H1 (cell line): ENCODE data around the gene OSBPL6. TPM values are rescaled to one million over a fixed set of nuclear protein-coding genes. Genes with fewer than 3 reads are reported as not detected.

Experiments used
- CTCF ChIA-PET: fragments of 300-600 bp; sonication (Branson Sonifier 250); formaldehyde crosslinking; loops from one replicate; lab custom pipeline; 2021; ENCODE audit not compliant: partially characterized antibody; lab: Charles Lee
- POLR2A ChIA-PET: fragments of 300-600 bp; sonication (Branson Sonifier 250); formaldehyde crosslinking; loops from one replicate; lab custom pipeline; 2021; ENCODE audit warnings: inconsistent platforms; ENCODE audit not compliant: partially characterized antibody; lab: Charles Lee
- DNase-seq, 2 experiments: peaks; one replicate each; pipeline versions ENCODE4 v3.0.0 to v3.0.0-alpha.2; 2010 to 2022; ENCODE audit warnings: low spot score in 2 of 2, low read depth in 1 of 2, mixed read lengths in 1 of 2
- FAIRE-seq: peaks from 2 replicates; lab custom pipeline; 2011; peaks lifted over from hg19 to GRCh38; lab: Jason Lieb, UNC
- H2AFZ ChIP-seq: 2 replicates; pipeline ENCODE4 v1.8.1; 2012; ENCODE audit warnings: low read length, inconsistent platforms
- H2AK5ac ChIP-seq: 2 replicates; pipeline ENCODE4 v1.6.1; 2013; ENCODE audit warnings: low read depth, low read length
- H2BK120ac ChIP-seq: replicated peaks from 2 replicates; pipeline ENCODE3; 2013; ENCODE audit warnings: low read depth, low read length, inconsistent platforms
- H2BK12ac ChIP-seq: 2 replicates; pipeline ENCODE4 v1.6.1; 2013; ENCODE audit warnings: low read depth, low read length
- H2BK15ac ChIP-seq: 2 replicates; pipeline ENCODE4 v1.6.1; 2013; ENCODE audit warnings: low read length
- H2BK20ac ChIP-seq: 2 replicates; pipeline ENCODE4 v1.6.1; 2013; ENCODE audit warnings: low read length
- H2BK5ac ChIP-seq: 2 replicates; pipeline ENCODE4 v1.6.1; 2013; ENCODE audit warnings: low read depth, low read length
- H3K14ac ChIP-seq: 2 replicates; pipeline ENCODE4 v1.6.1; 2013; ENCODE audit warnings: inconsistent platforms; ENCODE audit not compliant: insufficient read length
- H3K18ac ChIP-seq: 2 replicates; pipeline ENCODE4 v1.6.1; 2013; ENCODE audit warnings: low read length; ENCODE audit errors: extremely low read depth
- H3K23ac ChIP-seq: 2 replicates; pipeline ENCODE4 v1.6.1; 2013; ENCODE audit warnings: inconsistent platforms; ENCODE audit not compliant: insufficient read length
- H3K23me2 ChIP-seq: 2 replicates; pipeline ENCODE4 v1.6.1; 2013; ENCODE audit warnings: low read depth, low read length
- H3K27ac ChIP-seq: 2 replicates; pipeline ENCODE4 v1.6.1; 2011; ENCODE audit warnings: low read depth, low read length, inconsistent platforms
- H3K27me3 ChIP-seq, 4 experiments: replicated peaks in 1 of 4; 1 replicate in 1 of 4; 2 replicates in 3 of 4; pipeline versions ENCODE4 v1.6.1 to v1.8.1; 2011 to 2013; ENCODE audit warnings: low read length in 3 of 4, mild to moderate bottlenecking in 3 of 4, inconsistent platforms in 2 of 4, mixed read lengths in 2 of 4, moderate library complexity in 1 of 4; ENCODE audit not compliant: control insufficient read depth in 3 of 4, insufficient read depth in 3 of 4; ENCODE audit errors: extremely low read depth in 1 of 4
- H3K36me3 ChIP-seq, 4 experiments: 2 replicates each; pipeline versions ENCODE4 v1.6.1 to v1.8.1; 2011 to 2013; ENCODE audit warnings: mild to moderate bottlenecking in 4 of 4, low read length in 3 of 4, moderate library complexity in 2 of 4, control low read depth in 1 of 4, inconsistent platforms in 1 of 4; ENCODE audit not compliant: insufficient read depth in 4 of 4, control insufficient read depth in 2 of 4
- H3K4ac ChIP-seq: replicated peaks from 2 replicates; pipeline ENCODE3; 2013; ENCODE audit warnings: low read length, low read depth, mixed read lengths, inconsistent platforms; ENCODE audit not compliant: insufficient read length
- H3K4me1 ChIP-seq, 4 experiments: replicated peaks in 1 of 4; 1 replicate in 1 of 4; 2 replicates in 3 of 4; pipeline versions ENCODE4 v1.6.1 to v1.8.1; 2011 to 2013; ENCODE audit warnings: low read length in 3 of 4, inconsistent platforms in 2 of 4, mixed read lengths in 1 of 4; ENCODE audit not compliant: insufficient read depth in 4 of 4, control insufficient read depth in 3 of 4
- H3K4me2 ChIP-seq, 2 experiments: 2 replicates each; pipeline versions ENCODE4 v1.6.1 to v1.8.1; 2011 to 2013; ENCODE audit warnings: low read depth in 2 of 2, low read length in 2 of 2, control low read depth in 1 of 2, inconsistent platforms in 1 of 2, mild to moderate bottlenecking in 1 of 2; ENCODE audit not compliant: insufficient read depth in 1 of 2
- H3K4me3 ChIP-seq, 4 experiments: fragments of 200-600, 300-600 bp in 1 of 4; sonication (generic), shearing (Covaris generic), sonication (Bioruptor Twin) in 1 of 4; 2 replicates each; pipeline versions ENCODE4 v1.5.1 to v1.8.1; 2011 to 2016; ENCODE audit warnings: low read length in 4 of 4, low read depth in 3 of 4, control low read depth in 2 of 4, inconsistent platforms in 2 of 4, mild to moderate bottlenecking in 2 of 4, mixed read lengths in 1 of 4, moderate library complexity in 1 of 4; ENCODE audit not compliant: insufficient read depth in 2 of 4; ENCODE audit errors: extremely low read depth in 1 of 4
- H3K56ac ChIP-seq: replicated peaks from 2 replicates; pipeline ENCODE3; 2013; ENCODE audit warnings: low read depth, mild to moderate bottlenecking, mixed read lengths, low read length, inconsistent platforms; ENCODE audit not compliant: insufficient read length
- H3K79me1 ChIP-seq: 2 replicates; pipeline ENCODE4 v1.6.1; 2013; ENCODE audit warnings: low read depth, low read length, control low read depth
- H3K79me2 ChIP-seq, 2 experiments: 2 replicates each; pipeline versions ENCODE4 v1.6.1 to v1.8.1; 2012 to 2013; ENCODE audit warnings: low read length in 2 of 2, mild to moderate bottlenecking in 2 of 2, inconsistent platforms in 1 of 2; ENCODE audit not compliant: insufficient read depth in 2 of 2, control insufficient read depth in 1 of 2
- H3K9ac ChIP-seq, 4 experiments: replicated peaks in 1 of 4; 1 replicate in 1 of 4; 2 replicates in 3 of 4; pipeline versions ENCODE4 v1.6.1 to v1.8.1; 2011 to 2013; ENCODE audit warnings: low read depth in 3 of 4, low read length in 3 of 4, control low read depth in 2 of 4, mild to moderate bottlenecking in 2 of 4, moderate library complexity in 2 of 4, inconsistent platforms in 1 of 4; ENCODE audit errors: extremely low read depth in 1 of 4
- H3K9me3 ChIP-seq, 2 experiments: 2 replicates each; pipeline versions ENCODE4 v1.6.1 to v1.8.1; 2012 to 2013; ENCODE audit warnings: mild to moderate bottlenecking in 2 of 2, moderate library complexity in 2 of 2, control low read depth in 1 of 2, inconsistent platforms in 1 of 2, low read depth in 1 of 2, low read length in 1 of 2, mixed read lengths in 1 of 2; ENCODE audit not compliant: insufficient read depth in 2 of 2
- H4K20me1 ChIP-seq, 2 experiments: replicated peaks in 1 of 2; 2 replicates each; pipeline versions ENCODE3 to v1.8.1; 2011 to 2013; ENCODE audit warnings: inconsistent platforms in 2 of 2, low read length in 2 of 2, mild to moderate bottlenecking in 1 of 2; ENCODE audit not compliant: insufficient read depth in 2 of 2, control insufficient read depth in 1 of 2
- H4K5ac ChIP-seq: 2 replicates; pipeline ENCODE4 v1.6.1; 2013; ENCODE audit warnings: low read length, low read depth, mixed read lengths, inconsistent platforms; ENCODE audit not compliant: insufficient read length
- H4K8ac ChIP-seq: 2 replicates; pipeline ENCODE4 v1.8.0; 2013; ENCODE audit warnings: mild to moderate bottlenecking, moderate library complexity, low read length, inconsistent platforms; ENCODE audit not compliant: insufficient read depth; ENCODE audit errors: extremely low read depth
- H4K91ac ChIP-seq: replicated peaks from 2 replicates; pipeline ENCODE3; 2013; ENCODE audit warnings: low read length, mixed read lengths, inconsistent platforms; ENCODE audit not compliant: insufficient read length
- CEBPB ChIP-seq: IDR thresholded peaks from 2 replicates; pipeline ENCODE4 v1.6.1; 2012; ENCODE audit warnings: low read depth, low read length
- JUND ChIP-seq: IDR thresholded peaks from 2 replicates; pipeline ENCODE4 v1.6.1; 2011; ENCODE audit warnings: mild to moderate bottlenecking, improper control_type of control experiment, low read length
- MAFK ChIP-seq: IDR thresholded peaks from 2 replicates; pipeline ENCODE4 v1.6.1; 2012; ENCODE audit warnings: low read depth, mild to moderate bottlenecking, improper control_type of control experiment, low read length
- PHF8 ChIP-seq: fragments of 200-600 bp; sonication (generic); conservative IDR thresholded peaks from 2 replicates; pipeline ENCODE4 v1.7.1; 2012; ENCODE audit warnings: low read depth, mild to moderate bottlenecking, inconsistent platforms, low read length, moderate library complexity
- POU5F1 ChIP-seq: IDR thresholded peaks from 2 replicates; pipeline ENCODE4 v1.6.1; 2011; ENCODE audit warnings: low read depth, mild to moderate bottlenecking, low read length, moderate library complexity
- RAD21 ChIP-seq, 2 experiments: IDR thresholded peaks in 1 of 2; conservative IDR thresholded peaks in 1 of 2; 2 replicates each; pipeline ENCODE4 v1.6.1; 2011; ENCODE audit warnings: low read depth in 2 of 2, low read length in 2 of 2, improper control_type of control experiment in 1 of 2, inconsistent platforms in 1 of 2, mild to moderate bottlenecking in 1 of 2, moderate library complexity in 1 of 2
- SP1 ChIP-seq: IDR thresholded peaks from 2 replicates; pipeline ENCODE4 v1.6.1; 2011; ENCODE audit warnings: low read depth, low read length
- WGBS, 2 experiments: shearing (Covaris generic) in 1 of 2; methylation state at CpG; one replicate each; pipeline versions ENCODE4 v1.1.6 to v1.1.7; 2013 to 2015; ENCODE audit warnings: low lambda C conversion rate in 2 of 2, mixed read lengths in 2 of 2, inconsistent platforms in 1 of 2, low coverage in 1 of 2, missing lambda C conversion rate in 1 of 2; ENCODE audit not compliant: insufficient replicate concordance in 2 of 2, insufficient coverage in 1 of 2, insufficient read length in 1 of 2; ENCODE audit errors: extremely low coverage in 1 of 2, missing lambda C conversion rate in 1 of 2; 5-methylcytosine and 5-hydroxymethylcytosine counted together
- polyA plus RNA-seq, 7 experiments: library from polyadenylated mRNA; depleted of rRNA in 3 of 7; stranded (reverse) in 5 of 7; unstranded in 2 of 7; fragments of >200 nt in 5 of 7; fragments of 200-250 nt in 2 of 7; gene quantifications; 1 replicate in 5 of 7; 2 replicates in 1 of 7; 4 replicates in 1 of 7; pipeline versions ENCODE4 v1.2.1 to v1.2.3, GENCODE V29; 2011 to 2013; ENCODE audit warnings: missing spikeins in 2 of 7, mixed read lengths in 2 of 7
- total RNA-seq: library from RNA; stranded (reverse); fragmentation: NEBNext Ultra II Directional; extraction: Animal tissue kit (Norgen Biotek cat#: 25700); gene quantifications from 2 replicates; pipeline ENCODE4 v1.2.1, GENCODE V29; 2021
- TF ChIP-seq, protein P1 (sequence below), 3 experiments: IDR thresholded peaks; 1 replicate in 2 of 3; 2 replicates in 1 of 3; pipeline versions ENCODE4 v1.5.1 to v1.6.1; 2011; ENCODE audit warnings: low read length in 3 of 3, mild to moderate bottlenecking in 3 of 3, inconsistent platforms in 2 of 3, low read depth in 1 of 3, moderate library complexity in 1 of 3; ENCODE audit not compliant: insufficient read depth in 1 of 3; ENCODE audit errors: control extremely low read depth in 1 of 3

Gene OSBPL6
- total and polyA plus RNA-seq, 2 of the 8 experiments (the other 6 are each of a cell fraction or from before 2014, with no cell fraction given), result 1.7 to 5.6 TPM

DNA sequence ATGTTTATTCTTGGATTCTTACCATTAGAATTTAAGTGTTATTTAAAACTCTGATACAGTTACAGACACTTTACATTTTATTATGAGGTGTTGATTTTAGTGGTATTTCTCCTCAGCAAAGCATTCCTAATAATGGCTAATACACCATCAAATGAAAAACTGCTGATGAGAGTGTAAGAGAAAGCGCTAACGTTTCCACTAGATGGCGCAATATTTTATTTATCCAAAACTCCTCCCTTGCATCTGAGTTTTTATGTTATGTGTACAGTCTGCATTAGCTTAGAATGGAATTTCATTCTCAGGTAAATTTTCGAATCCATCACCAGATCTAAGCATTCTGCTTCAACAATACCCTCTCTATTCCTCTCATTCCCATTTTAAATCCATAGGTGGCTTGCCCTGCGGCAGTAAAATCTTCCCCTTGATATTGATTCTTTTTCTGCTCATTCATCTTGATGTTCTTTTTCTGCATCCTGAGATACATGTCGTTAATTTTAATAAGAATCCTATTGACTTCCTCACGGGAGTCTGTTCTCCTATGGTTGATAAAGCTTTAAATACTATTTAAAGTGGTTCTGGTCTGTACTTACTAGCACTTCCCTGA, 202.8 kb downstream of the OSBPL6 start:
- Histone ChIP-seq H3K18ac (no peak overlapping the region), H4K91ac (no peak overlapping the region), H3K79me2 (no peaks in the 10 kb centered on the region), H3K4me3 (no peak overlapping the region), H3K23ac (no peak overlapping the region), H3K4ac (no peak overlapping the region), H3K9me3 (no peaks in the 10 kb centered on the region), H3K27ac (no peak overlapping the region), H3K4me1 (no peaks in the 10 kb centered on the region), H3K9ac (no peak overlapping the region), H3K36me3 (no peaks in the 10 kb centered on the region), H3K4me2 (no peak overlapping the region), H2BK5ac (no peak overlapping the region), H3K79me1 (no peaks in the 10 kb centered on the region), H3K23me2 (no peaks in the 10 kb centered on the region), H4K8ac (no peak overlapping the region), H3K14ac (no peak overlapping the region), H2AK5ac (no peak overlapping the region), H2BK20ac (no peak overlapping the region), H3K56ac (no peak overlapping the region), H2BK120ac (no peak overlapping the region), H2AFZ (no peak overlapping the region), H3K27me3 (no peaks in the 10 kb centered on the region), H4K20me1 (no peaks in the 10 kb centered on the region), H4K5ac (no peak overlapping the region), H2BK15ac (no peak overlapping the region), H2BK12ac (no peak overlapping the region)
- DNase-seq (no peak), FAIRE-seq (peak; percentile 87)
- CTCF ChIA-PET, result interaction anchor here (0.7 to 6.7 kb wide), 31 partner anchors 9 to 536 kb away, joined by 3 to 61 read pairs (median 4); partner anchors contain the start of genes PJVK, PRKRA and RBM45
- no peak for TF ChIP-seq POU5F1
- no peak for TF ChIP-seq PHF8
- no peak for TF ChIP-seq CEBPB
- no peak for TF ChIP-seq JUND
- no peak for TF ChIP-seq SP1
- TF ChIP-seq MAFK, result 0 out of 2 replicates have a peak, but pooled peaks have one; percentile 37
- peak in 1 of 2 experiments; percentile 12; a peak in 3 of 4 replicates for TF ChIP-seq RAD21 (IDR thresholded peaks at IDR 0.05 in 1 of 2, conservative IDR thresholded peaks at IDR 0.05 in 1 of 2; ENCODE audit: low read depth in 2 of 2, low read length in 2 of 2)
- TF ChIP-seq, protein P1, sequence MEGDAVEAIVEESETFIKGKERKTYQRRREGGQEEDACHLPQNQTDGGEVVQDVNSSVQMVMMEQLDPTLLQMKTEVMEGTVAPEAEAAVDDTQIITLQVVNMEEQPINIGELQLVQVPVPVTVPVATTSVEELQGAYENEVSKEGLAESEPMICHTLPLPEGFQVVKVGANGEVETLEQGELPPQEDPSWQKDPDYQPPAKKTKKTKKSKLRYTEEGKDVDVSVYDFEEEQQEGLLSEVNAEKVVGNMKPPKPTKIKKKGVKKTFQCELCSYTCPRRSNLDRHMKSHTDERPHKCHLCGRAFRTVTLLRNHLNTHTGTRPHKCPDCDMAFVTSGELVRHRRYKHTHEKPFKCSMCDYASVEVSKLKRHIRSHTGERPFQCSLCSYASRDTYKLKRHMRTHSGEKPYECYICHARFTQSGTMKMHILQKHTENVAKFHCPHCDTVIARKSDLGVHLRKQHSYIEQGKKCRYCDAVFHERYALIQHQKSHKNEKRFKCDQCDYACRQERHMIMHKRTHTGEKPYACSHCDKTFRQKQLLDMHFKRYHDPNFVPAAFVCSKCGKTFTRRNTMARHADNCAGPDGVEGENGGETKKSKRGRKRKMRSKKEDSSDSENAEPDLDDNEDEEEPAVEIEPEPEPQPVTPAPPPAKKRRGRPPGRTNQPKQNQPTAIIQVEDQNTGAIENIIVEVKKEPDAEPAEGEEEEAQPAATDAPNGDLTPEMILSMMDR (IDR thresholded peaks at IDR 0.05; ENCODE audit: control extremely low read depth in 1 of 3, insufficient read depth in 1 of 3, low read depth in 1 of 3, low read length in 3 of 3), result peak in 2 of 3 experiments; percentile 24 to 62; a peak in 2 of 4 replicates
- POLR2A ChIA-PET, result no interaction called here
- WGBS, 2 experiments, result 21% methylated on average over 7 of the region's 7 CpGs; no CpG with 5 or more reads in 1 of the 2 experiments
